ENCODE results near the gene ZCCHC7.

DNA sequence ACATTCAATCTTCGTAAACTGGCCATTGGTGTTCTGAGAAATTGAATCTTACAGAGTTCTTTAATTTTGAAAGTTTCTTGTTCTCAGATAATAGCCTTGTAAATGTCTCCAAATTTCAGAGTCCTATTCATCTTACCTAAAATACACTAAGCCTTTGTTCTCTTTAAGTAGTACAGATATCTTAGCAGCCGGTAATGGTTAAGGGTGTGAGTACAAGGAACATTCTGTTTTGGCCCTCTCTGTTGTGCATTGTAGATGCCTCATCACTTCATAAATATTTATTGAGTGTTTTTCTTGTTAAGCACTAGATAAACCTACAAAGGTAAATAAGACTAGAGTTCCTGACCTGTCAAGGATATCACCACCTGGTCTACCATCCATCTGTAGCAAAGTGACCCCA, 35.2 kb downstream of the ZCCHC7 start:
- TF ChIP-seq CTCF (conservative IDR thresholded peaks at IDR 0.05; ENCODE audit: low read length) (no peak), EZH2phosphoT487 (IDR thresholded peaks at IDR 0.05; ENCODE audit: borderline replicate concordance) (no peak)

Data from Loucy (cell line).